Measurements from ENCODE around the gene NAT10.

- TF ChIP-seq CTCF (IDR thresholded peaks at IDR 0.05) (no peak), POLR2A (IDR thresholded peaks at IDR 0.05) (no peak), POLR2AphosphoS5 (IDR thresholded peaks at IDR 0.05) (no peak)
Observed at GRCh38 chr11:34179026-34179675, 73.7 kb downstream of the NAT10 start.
